Mesenchymal stem cell (in vitro differentiated cells and primary cell): ENCODE results near the gene CD81. TPM values are rescaled to one million over a fixed set of nuclear protein-coding genes. Genes with fewer than 3 reads are reported as not detected.
A peak's percentile ranks its signal among the peaks of the same experiment; 100 is the strongest.

Source experiments
- DNase-seq: peaks from one replicate; pipeline ENCODE4 v3.0.0-alpha.2; 2013
- H2AFZ ChIP-seq: one replicate; pipeline ENCODE4 v1.6.1; 2013; ENCODE audit warnings: low read depth, mild to moderate bottlenecking, control low read depth, inconsistent platforms, low read length, moderate library complexity
- H2AK5ac ChIP-seq: 2 replicates; pipeline ENCODE4 v1.6.1; 2013; ENCODE audit warnings: low read length, moderate library complexity, mild to moderate bottlenecking, inconsistent platforms; ENCODE audit not compliant: severe bottlenecking
- H2BK120ac ChIP-seq: one replicate; pipeline ENCODE4 v1.6.1; 2013; ENCODE audit warnings: low read depth, mild to moderate bottlenecking, inconsistent platforms, low read length, moderate library complexity
- H2BK12ac ChIP-seq, 2 experiments: one replicate each; pipeline ENCODE4 v1.6.1; 2013; ENCODE audit warnings: inconsistent platforms in 2 of 2, low read length in 2 of 2, mild to moderate bottlenecking in 2 of 2, moderate library complexity in 2 of 2, control low read depth in 1 of 2
- H2BK15ac ChIP-seq: one replicate; pipeline ENCODE4 v1.6.1; 2013; ENCODE audit warnings: mild to moderate bottlenecking, low read depth, inconsistent platforms; ENCODE audit not compliant: poor library complexity, severe bottlenecking
- H2BK5ac ChIP-seq: 2 replicates; pipeline ENCODE4 v1.6.1; 2013; ENCODE audit warnings: low read depth, mild to moderate bottlenecking, low read length, control low read depth, inconsistent platforms; ENCODE audit not compliant: poor library complexity, severe bottlenecking
- H3K14ac ChIP-seq, 2 experiments: one replicate each; pipeline ENCODE4 v1.6.1; 2013; ENCODE audit warnings: inconsistent platforms in 2 of 2, low read length in 2 of 2, control low read depth in 1 of 2, mild to moderate bottlenecking in 1 of 2, moderate library complexity in 1 of 2
- H3K18ac ChIP-seq, 2 experiments: one replicate each; pipeline ENCODE4 v1.6.1; 2013; ENCODE audit warnings: inconsistent platforms in 2 of 2, low read length in 2 of 2, control low read depth in 1 of 2, low read depth in 1 of 2, mild to moderate bottlenecking in 1 of 2
- H3K23ac ChIP-seq, 2 experiments: one replicate each; pipeline ENCODE4 v1.6.1; 2013; ENCODE audit warnings: inconsistent platforms in 2 of 2, low read length in 2 of 2, mild to moderate bottlenecking in 2 of 2, moderate library complexity in 2 of 2, control low read depth in 1 of 2
- H3K27ac ChIP-seq: 2 replicates; pipeline ENCODE4 v1.5.1; 2013; ENCODE audit warnings: mild to moderate bottlenecking, moderate library complexity, low read length, control low read depth, inconsistent platforms; ENCODE audit not compliant: poor library complexity, severe bottlenecking
- H3K27me3 ChIP-seq, 2 experiments: 2 replicates each; pipeline versions ENCODE4 v1.6.1 to v1.7.0; 2013; ENCODE audit warnings: low read length in 2 of 2, mild to moderate bottlenecking in 2 of 2, moderate library complexity in 2 of 2, control low read depth in 1 of 2, inconsistent platforms in 1 of 2; ENCODE audit not compliant: control insufficient read depth in 1 of 2, insufficient read depth in 1 of 2
- H3K36me3 ChIP-seq, 2 experiments: 2 replicates each; pipeline versions ENCODE4 v1.6.1 to v1.7.0; 2013; ENCODE audit warnings: low read length in 2 of 2, control low read depth in 1 of 2, inconsistent platforms in 1 of 2, low read depth in 1 of 2, mild to moderate bottlenecking in 1 of 2; ENCODE audit not compliant: insufficient read depth in 2 of 2, control insufficient read depth in 1 of 2
- H3K4ac ChIP-seq, 2 experiments: one replicate each; pipeline ENCODE4 v1.6.1; 2013; ENCODE audit warnings: inconsistent platforms in 2 of 2, low read length in 2 of 2, mild to moderate bottlenecking in 2 of 2, moderate library complexity in 2 of 2, control low read depth in 1 of 2, low read depth in 1 of 2
- H3K4me1 ChIP-seq: 2 replicates; pipeline ENCODE4 v1.6.1; 2013; ENCODE audit warnings: low read depth, low read length, control low read depth; ENCODE audit not compliant: control insufficient read depth, insufficient read depth
- H3K4me2 ChIP-seq: 2 replicates; pipeline ENCODE4 v1.6.1; 2013; ENCODE audit warnings: low read length, mild to moderate bottlenecking, inconsistent platforms; ENCODE audit not compliant: poor library complexity, severe bottlenecking
- H3K4me3 ChIP-seq, 2 experiments: 2 replicates each; pipeline versions ENCODE4 v1.5.1 to v1.7.0; 2013; ENCODE audit warnings: low read length in 2 of 2, mild to moderate bottlenecking in 2 of 2, control low read depth in 1 of 2, low read depth in 1 of 2; ENCODE audit not compliant: insufficient read depth in 1 of 2
- H3K79me1 ChIP-seq: replicated peaks from 2 replicates; pipeline ENCODE4 v1.6.1; 2013; ENCODE audit warnings: mild to moderate bottlenecking, control low read depth, low read length, inconsistent platforms; ENCODE audit not compliant: poor library complexity, severe bottlenecking
- H3K9ac ChIP-seq: 2 replicates; pipeline ENCODE4 v1.7.0; 2013; ENCODE audit warnings: mild to moderate bottlenecking, low read length, moderate library complexity
- H3K9me3 ChIP-seq: 2 replicates; pipeline ENCODE4 v1.7.0; 2013; ENCODE audit warnings: mild to moderate bottlenecking, low read length; ENCODE audit not compliant: control insufficient read depth
- H4K8ac ChIP-seq: one replicate; pipeline ENCODE4 v1.6.1; 2013; ENCODE audit warnings: inconsistent platforms, mild to moderate bottlenecking, low read length, moderate library complexity
- H4K91ac ChIP-seq: one replicate; pipeline ENCODE4 v1.6.1; 2013; ENCODE audit warnings: mild to moderate bottlenecking, low read length, inconsistent platforms
- WGBS: methylation state at CpG from one replicate; pipeline ENCODE4 v1.1.7; 2013; ENCODE audit warnings: mixed read lengths; 5-methylcytosine and 5-hydroxymethylcytosine counted together
- small RNA-seq: library from polyadenylated mRNA; stranded (forward); fragments of <200 nt; extraction: miRNeasy Mini kit (QIAGEN cat#:217004); gene quantifications from one replicate; pipeline ENCODE3, GENCODE V24; 2013; ENCODE audit warnings: low read depth

Gene CD81

GRCh38 chr11:2446590-2447252 lies 69.6 kb downstream of the CD81 start:
- Histone ChIP-seq H3K4ac (no peak overlapping the region), H2BK5ac (no peak overlapping the region), H3K27ac (no peak overlapping the region), H3K18ac (no peak overlapping the region), H2AFZ (no peak overlapping the region), H2BK12ac (no peak overlapping the region), H4K8ac (no peak overlapping the region), H4K91ac (no peak overlapping the region), H3K36me3 (no peaks in the 10 kb centered on the region), H3K9me3 (no peaks in the 10 kb centered on the region), H3K4me3 (peak overlapping the region in 1 of 2 experiments; percentile 11), H2BK15ac (no peak overlapping the region), H3K4me2 (no peak overlapping the region), H3K9ac (no peak overlapping the region), H2BK120ac (no peak overlapping the region), H3K4me1 (peaks cover 9% of the 10 kb centered on the region), H2AK5ac (no peak overlapping the region), H3K79me1 (no peaks in the 10 kb centered on the region), H3K27me3 (peaks cover 80 to 81% of the 10 kb centered on the region in 2 experiments), H3K23ac (no peak overlapping the region), H3K14ac (no peak overlapping the region)
- WGBS = 85% methylated on average over 12 of the region's 15 CpGs
- no peak for DNase-seq

Small RNA genes lying within 50 kb of the gene (small RNA-seq; reads per million reads assigned to genes)
- gene RF00019 = not detected
